Left lung (tissue), 10 donors: Measurements from ENCODE around the gene SOX10. TPM values are rescaled to one million over a fixed set of nuclear protein-coding genes. Genes with fewer than 3 reads are reported as not detected.

Source experiments
- ATAC-seq: fragments of 200-7000 bp; cut with Tn5 transposase; one replicate; pipeline ENCODE4 v1.9.1; 2020; ENCODE audit warnings: moderate library complexity
- DNase-seq, 4 donors: peaks; one replicate each; pipeline ENCODE4 v3.0.0-alpha.2; 2013 to 2020
- H3K27ac ChIP-seq, 2 donors: fragments of 200-600 bp; sonication (generic) in 1 of 2; one replicate each; pipeline versions ENCODE4 v1.5.0 to v1.8.0; 2020 to 2021
- H3K27me3 ChIP-seq, 2 donors: fragments of 200-600 bp; sonication (generic) in 1 of 2; one replicate each; pipeline versions ENCODE4 v1.5.0 to v1.8.0; 2020 to 2021
- H3K36me3 ChIP-seq, 2 donors: fragments of 200-600 bp; sonication (generic) in 1 of 2; one replicate each; pipeline versions ENCODE4 v1.5.0 to v1.8.0; 2020 to 2021
- H3K4me1 ChIP-seq, 2 donors: fragments of 200-600 bp; one replicate each; pipeline ENCODE4 v1.8.0; 2021
- H3K4me3 ChIP-seq, 2 donors: fragments of 200-600 bp; sonication (generic) in 1 of 2; one replicate each; pipeline versions ENCODE4 v1.5.0 to v1.8.0; 2020 to 2021; ENCODE audit warnings: mild to moderate bottlenecking in 1 of 2
- H3K9me3 ChIP-seq, 2 donors: fragments of 200-600 bp; sonication (generic) in 1 of 2; one replicate each; pipeline versions ENCODE4 v1.5.0 to v1.8.0; 2020 to 2021
- intact Hi-C, 2 donors: fragments of 100-400 bp; cut with DNase I; formaldehyde crosslinking; loops; one replicate each; pipeline versions ENCODE4 v1.11.2 to v1.14.2; 2022
- polyA plus RNA-seq, 6 donors: library from polyadenylated mRNA; unstranded; fragments of 120-200 nt; gene quantifications; one replicate each; pipeline ENCODE4 v1.2.1, GENCODE V29; 2013; ENCODE audit not compliant: insufficient read length in 6 of 6
- total RNA-seq, 2 donors: library from RNA; stranded (reverse); fragmentation: NEBNext Ultra II Directional; extraction: Animal tissue kit (Norgen Biotek cat#: 25700); gene quantifications; one replicate each; pipeline ENCODE4 v1.2.1, GENCODE V29; 2021
- TF ChIP-seq, protein P1 (sequence below), 2 donors: fragments of 200-600 bp; sonication (generic) in 1 of 2; IDR thresholded peaks; one replicate each; pipeline versions ENCODE4 v1.5.0 to v1.8.0; 2021; ENCODE audit warnings: antibody characterized with exemption in 2 of 2
- donor health status: DM: no; HTN: yes; CAD: no.
- donor health status: DM: no; HTN: no; CAD: no.

The SOX10 gene
- total and polyA plus RNA-seq, 8 donors, result 0.41 to 1.0 (median 0.83) TPM; not detected in 2

- TF ChIP-seq, protein P1, sequence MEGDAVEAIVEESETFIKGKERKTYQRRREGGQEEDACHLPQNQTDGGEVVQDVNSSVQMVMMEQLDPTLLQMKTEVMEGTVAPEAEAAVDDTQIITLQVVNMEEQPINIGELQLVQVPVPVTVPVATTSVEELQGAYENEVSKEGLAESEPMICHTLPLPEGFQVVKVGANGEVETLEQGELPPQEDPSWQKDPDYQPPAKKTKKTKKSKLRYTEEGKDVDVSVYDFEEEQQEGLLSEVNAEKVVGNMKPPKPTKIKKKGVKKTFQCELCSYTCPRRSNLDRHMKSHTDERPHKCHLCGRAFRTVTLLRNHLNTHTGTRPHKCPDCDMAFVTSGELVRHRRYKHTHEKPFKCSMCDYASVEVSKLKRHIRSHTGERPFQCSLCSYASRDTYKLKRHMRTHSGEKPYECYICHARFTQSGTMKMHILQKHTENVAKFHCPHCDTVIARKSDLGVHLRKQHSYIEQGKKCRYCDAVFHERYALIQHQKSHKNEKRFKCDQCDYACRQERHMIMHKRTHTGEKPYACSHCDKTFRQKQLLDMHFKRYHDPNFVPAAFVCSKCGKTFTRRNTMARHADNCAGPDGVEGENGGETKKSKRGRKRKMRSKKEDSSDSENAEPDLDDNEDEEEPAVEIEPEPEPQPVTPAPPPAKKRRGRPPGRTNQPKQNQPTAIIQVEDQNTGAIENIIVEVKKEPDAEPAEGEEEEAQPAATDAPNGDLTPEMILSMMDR (IDR thresholded peaks at IDR 0.05), result no peak
- no peak for ATAC-seq
- Histone ChIP-seq H3K36me3 (no peaks in the 10 kb centered on the region), H3K4me3 (no peak overlapping the region), H3K9me3 (no peaks in the 10 kb centered on the region), H3K4me1 (peaks cover 7 to 14% of the 10 kb centered on the region in 2 donors), H3K27me3 (no peaks in the 10 kb centered on the region), H3K27ac (no peak overlapping the region)
- intact Hi-C loops, result no loop called here
- DNase-seq, result no peak
Observed at GRCh38 chr22:38014083-38014482, 29.7 kb upstream of the SOX10 start.

DNA sequence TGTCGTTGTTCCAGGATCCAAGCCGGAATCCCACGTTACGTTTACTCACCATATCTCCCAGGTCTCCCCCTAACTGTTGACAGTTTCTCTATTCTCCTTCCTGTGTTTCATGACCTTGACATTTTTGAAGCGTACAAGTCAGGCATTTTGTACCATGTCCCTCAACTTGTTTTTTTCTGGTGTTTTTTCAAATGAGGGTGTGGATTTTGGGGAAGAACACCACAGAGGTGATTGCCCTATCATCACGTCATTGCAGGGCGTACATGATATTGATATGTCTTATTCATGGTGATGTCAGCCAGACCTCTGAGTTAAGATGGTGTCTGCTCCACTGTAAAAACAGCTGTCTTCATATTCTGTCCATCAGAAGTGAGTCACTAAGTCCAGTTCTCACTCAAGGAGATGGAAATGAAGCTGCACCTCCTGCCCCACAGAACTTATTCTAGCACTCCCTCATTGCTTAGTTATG, 28.3 kb upstream of the SOX10 start:
- Histone ChIP-seq H3K4me1 (peaks cover 7 to 11% of the 10 kb centered on the region in 2 donors), H3K27ac (no peak overlapping the region), H3K27me3 (no peaks in the 10 kb centered on the region), H3K4me3 (no peak overlapping the region), H3K36me3 (no peaks in the 10 kb centered on the region), H3K9me3 (no peaks in the 10 kb centered on the region)
- intact Hi-C loops, result no loop called here
- DNase-seq (no peak), ATAC-seq (no peak)
- TF ChIP-seq, protein P1 (IDR thresholded peaks at IDR 0.05), result no peak

GRCh38 chr22:38009000-38009806, 24.8 kb upstream of the SOX10 start:
- Histone ChIP-seq H3K9me3 (no peaks in the 10 kb centered on the region), H3K36me3 (no peaks in the 10 kb centered on the region), H3K27ac (no peak overlapping the region), H3K27me3 (no peaks in the 10 kb centered on the region), H3K4me3 (no peak overlapping the region), H3K4me1 (no peaks in the 10 kb centered on the region)
- ATAC-seq (no peak), DNase-seq (no peak)
- TF ChIP-seq, protein P1 (IDR thresholded peaks at IDR 0.05), result no peak
- intact Hi-C loops, result no loop called here

- Histone ChIP-seq H3K27ac (no peak overlapping the region), H3K9me3 (no peaks in the 10 kb centered on the region), H3K27me3 (no peaks in the 10 kb centered on the region), H3K4me3 (no peak overlapping the region), H3K36me3 (no peaks in the 10 kb centered on the region), H3K4me1 (no peaks in the 10 kb centered on the region)
- intact Hi-C loops, result no loop called here
- ATAC-seq (no peak), DNase-seq (no peak)
- TF ChIP-seq, protein P1 (IDR thresholded peaks at IDR 0.05), result no peak
Observed at GRCh38 chr22:38007330-38007902, 23.1 kb upstream of the SOX10 start.

GRCh38 chr22:38006906-38007305, 22.6 kb upstream of the SOX10 start:
- Histone ChIP-seq H3K27ac (no peak overlapping the region), H3K27me3 (no peaks in the 10 kb centered on the region), H3K9me3 (no peaks in the 10 kb centered on the region), H3K4me3 (no peak overlapping the region), H3K4me1 (no peaks in the 10 kb centered on the region), H3K36me3 (no peaks in the 10 kb centered on the region)
- intact Hi-C loops, result no loop called here
- DNase-seq, result no peak
- ATAC-seq, result no peak
- TF ChIP-seq, protein P1 (IDR thresholded peaks at IDR 0.05), result no peak
